Measurements from ENCODE around the gene GRIK4. TPM values are rescaled to one million over a fixed set of nuclear protein-coding genes. Genes with fewer than 3 reads are reported as not detected.

GRIK4 gene
- total and polyA plus RNA-seq, 2 of the 4 experiments (the other 2 are of a cell fraction) = 0.18 to 0.38 TPM

DNA sequence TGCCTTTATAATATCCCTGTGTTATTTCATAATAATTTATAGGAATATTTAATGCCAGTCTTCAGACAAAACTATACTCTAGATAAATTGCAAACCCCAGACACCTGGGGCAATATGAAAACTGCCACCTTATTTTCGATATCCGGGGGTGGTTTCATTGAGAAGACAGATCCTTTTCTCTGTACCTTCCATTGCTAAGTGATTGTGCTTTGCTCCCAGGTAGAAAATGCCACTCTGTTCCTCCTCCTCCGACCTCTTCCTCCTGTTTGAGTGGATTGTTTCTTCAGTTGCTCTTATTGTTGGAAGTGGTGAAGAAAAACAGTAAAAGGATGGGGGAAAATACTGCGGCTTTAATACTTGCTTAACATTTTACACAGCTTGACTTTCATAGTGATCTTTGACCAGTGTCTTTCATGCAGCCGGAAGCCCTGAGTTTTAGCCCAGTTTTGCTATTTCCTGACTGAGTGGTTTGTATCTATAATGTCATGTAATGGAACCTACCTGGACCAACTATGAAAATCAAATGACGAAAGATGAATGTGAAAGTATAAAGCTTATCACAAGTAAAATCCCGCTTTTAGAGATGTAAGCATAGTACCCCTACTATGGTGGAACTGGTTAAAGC is 5.6 kb upstream of the GRIK4 start:
- in situ Hi-C loops (cut with MboI; ENCODE audit: low sequenced_read_pairs) = loop anchor here (5.0 to 10.0 kb wide), 2 partner anchors 446 to 589 kb away; no protein-coding TSS in a partner anchor
- H2AK9ac ChIP-seq (replicated peaks; ENCODE audit: low read depth, low read length, poor library complexity) = no peak overlapping the region
- no peak overlapping the region for H3K56ac ChIP-seq (ENCODE audit: extremely low read depth, insufficient read depth, low read length)
- no peak overlapping the region for H3K4me3 ChIP-seq (ENCODE audit: insufficient read depth, low read depth, low read length)
- H4K91ac ChIP-seq (ENCODE audit: insufficient read depth, low read depth, low read length) = no peak overlapping the region
- no peak overlapping the region for H2BK20ac ChIP-seq (ENCODE audit: low read depth, low read length)
- no peaks in the 10 kb centered on the region for H3K9me3 ChIP-seq (ENCODE audit: control insufficient read depth, insufficient read depth, low read length)
- ChIA-PET POLR2A (ENCODE audit: unreplicated experiment) (no interaction called here), CTCF (interaction anchor here (0.6 kb wide), 1 partner anchor 167 kb away, joined by 3 read pairs; no protein-coding TSS in a partner anchor)
- no peak overlapping the region for H2BK5ac ChIP-seq (ENCODE audit: low read depth, low read length, poor library complexity, severe bottlenecking)
- no peak overlapping the region for H2AK5ac ChIP-seq (ENCODE audit: low read depth, low read length)
- H3K14ac ChIP-seq (replicated peaks; ENCODE audit: low read depth, low read length) = no peak overlapping the region
- no peaks in the 10 kb centered on the region; the same call in 1 of the 2 replicates for H3K27me3 ChIP-seq (ENCODE audit: control insufficient read depth, insufficient read depth, low read length)
- DNase-seq (no peak), ATAC-seq (ENCODE audit: low read depth) (no peak)
- H3K9me1 ChIP-seq (ENCODE audit: insufficient read depth, low read length) = no peaks in the 10 kb centered on the region
- no peak overlapping the region for H2AFZ ChIP-seq (replicated peaks; ENCODE audit: low read length, poor library complexity)
- no peak overlapping the region for H3K4ac ChIP-seq (ENCODE audit: low read depth, low read length)
- H3K23ac ChIP-seq (ENCODE audit: low read depth, low read length) = no peak overlapping the region
- no peak overlapping the region for H4K8ac ChIP-seq (ENCODE audit: low read depth in 2 of 2, low read length in 2 of 2)
- no peak overlapping the region for H3K27ac ChIP-seq (ENCODE audit: insufficient read depth, low read length)
- no peak overlapping the region for H3K4me2 ChIP-seq (ENCODE audit: low read depth, low read length)
- H3K79me1 ChIP-seq (ENCODE audit: low read depth in 1 of 2, low read length in 2 of 2) = no peaks in the 10 kb centered on the region
- H3K4me1 ChIP-seq (ENCODE audit: control insufficient read depth, insufficient read depth, low read length) = no peaks in the 10 kb centered on the region
- dilution Hi-C loops (cut with HindIII; ENCODE audit: low sequenced_read_pairs, unreplicated experiment) = no loop called here
- no peak overlapping the region for H3K9ac ChIP-seq (ENCODE audit: low read depth, low read length)
- no peak for TF ChIP-seq MAFK (IDR thresholded peaks at IDR 0.05; ENCODE audit: low read depth, low read length)
- TF ChIP-seq MAZ (IDR thresholded peaks at IDR 0.05; ENCODE audit: borderline replicate concordance, low read depth, low read length) = no peak
- TF ChIP-seq SMC3 (IDR thresholded peaks at IDR 0.05; ENCODE audit: low read depth, low read length) = no peak
- TF ChIP-seq BHLHE40 (IDR thresholded peaks at IDR 0.05; ENCODE audit: low read depth, low read length) = no peak
- TF ChIP-seq RCOR1 (IDR thresholded peaks at IDR 0.05; ENCODE audit: insufficient replicate concordance, low read length) = no peak
- no peak overlapping the region for H2BK15ac ChIP-seq (ENCODE audit: low read depth, low read length)
- no peaks in the 10 kb centered on the region for H4K20me1 ChIP-seq (ENCODE audit: insufficient read depth, low read length)
- H3K36me3 ChIP-seq (ENCODE audit: control insufficient read depth, insufficient read depth, low read length) = no peaks in the 10 kb centered on the region
- no peak overlapping the region for H4K5ac ChIP-seq (ENCODE audit: low read depth, low read length)
- intact Hi-C loops (cut with micrococcal nuclease) = no loop called here
- no peak overlapping the region for H3K18ac ChIP-seq (ENCODE audit: low read depth, low read length)
- BruUV-seq (replicated peaks) = no TSS peak
- no CpG with 5 or more reads among the region's 7 CpGs for WGBS, 2 experiments (ENCODE audit: extremely low coverage in 2 of 2, insufficient read length in 1 of 2)
- H2BK120ac ChIP-seq (ENCODE audit: low read depth, low read length) = no peak overlapping the region
